Esophagus muscularis mucosa (tissue), 4 donors: ENCODE results near the gene TRDMT1. TPM values are rescaled to one million over a fixed set of nuclear protein-coding genes. Genes with fewer than 3 reads are reported as not detected.

Source experiments
- DNase-seq: peaks from one replicate; pipeline ENCODE4 v3.0.0-alpha.2; 2017; ENCODE audit errors: extremely low spot score
- H3K27ac ChIP-seq, 4 donors: fragments of 200-600 bp; sonication (generic); replicated peaks in 1 of 4; 1 replicate in 3 of 4; 2 replicates in 1 of 4; pipeline ENCODE4 v1.5.1; 2016 to 2019; ENCODE audit warnings: mild to moderate bottlenecking in 1 of 4
- H3K27me3 ChIP-seq, 4 donors: fragments of 200-600 bp; sonication (generic); one replicate each; pipeline versions ENCODE4 v1.5.1 to v1.6.0; 2016 to 2019
- H3K36me3 ChIP-seq, 4 donors: fragments of 200-600 bp; sonication (generic); one replicate each; pipeline ENCODE4 v1.5.1; 2016 to 2019
- H3K4me1 ChIP-seq, 4 donors: fragments of 200-600 bp; sonication (generic); one replicate each; pipeline ENCODE4 v1.5.1; 2016 to 2019
- H3K4me3 ChIP-seq, 4 donors: fragments of 200-600 bp; sonication (generic); 1 replicate in 2 of 4; 2 replicates in 2 of 4; pipeline ENCODE4 v1.5.1; 2016 to 2019; ENCODE audit warnings: mild to moderate bottlenecking in 4 of 4, moderate library complexity in 1 of 4
- H3K9me3 ChIP-seq, 4 donors: fragments of 200-600 bp; sonication (generic); 1 replicate in 3 of 4; 2 replicates in 1 of 4; pipeline ENCODE4 v1.5.1; 2016 to 2019
- CTCF ChIP-seq, 3 experiments: fragments of 200-600 bp in 2 of 3; fragments of 450-650 bp in 1 of 3; sonication (generic) in 2 of 3; IDR thresholded peaks; one replicate each; pipeline ENCODE4 v1.5.1; 2017 to 2019; ENCODE audit warnings: antibody characterized with exemption in 3 of 3, mild to moderate bottlenecking in 2 of 3, moderate library complexity in 1 of 3
- EP300 ChIP-seq: sonication (generic); formaldehyde crosslinking; IDR thresholded peaks from one replicate; pipeline ENCODE4 v1.6.1; 2017; ENCODE audit warnings: antibody characterized with exemption
- POLR2A ChIP-seq: fragments of 450-650 bp; IDR thresholded peaks from one replicate; pipeline ENCODE4 v1.6.1; 2017; ENCODE audit warnings: antibody characterized with exemption, moderate library complexity, mild to moderate bottlenecking, low read depth
- POLR2AphosphoS5 ChIP-seq, 2 donors: sonication (generic); formaldehyde crosslinking; IDR thresholded peaks; one replicate each; pipeline ENCODE4 v1.6.1; 2017; ENCODE audit warnings: antibody characterized with exemption in 2 of 2
- WGBS: methylation state at CpG from one replicate; pipeline ENCODE4 v1.1.5; 2018; 5-methylcytosine and 5-hydroxymethylcytosine counted together
- intact Hi-C: fragments of 100-400 bp; cut with DNase I; formaldehyde crosslinking; loops from one replicate; pipeline ENCODE4 v1.15.1; 2023
- total RNA-seq, 4 donors: library from RNA; depleted of rRNA; stranded (reverse); fragments of >200 nt; gene quantifications; one replicate each; pipeline versions ENCODE4 v1.1.0 to v1.2.1, GENCODE V29; 2016

Gene TRDMT1
- total RNA-seq, 4 donors from 2014 or later = 4.8 to 5.8 (median 5.5) TPM

GRCh38 chr10:17181751-17182150 lies 19.7 kb downstream of the TRDMT1 start:
- 97% methylated on average over 3 of the region's 3 CpGs for WGBS
- Histone ChIP-seq H3K4me3 (no peak overlapping the region), H3K9me3 (no peaks in the 10 kb centered on the region), H3K27me3 (no peaks in the 10 kb centered on the region), H3K27ac (no peak overlapping the region), H3K36me3 (no peaks in the 10 kb centered on the region), H3K4me1 (peaks cover 0 to 5% (median 0%) of the 10 kb centered on the region in 4 donors)
- no peak for DNase-seq
- intact Hi-C loops = no loop called here
- no peak for TF ChIP-seq EP300
- TF ChIP-seq POLR2A = no peak
- no peak for TF ChIP-seq POLR2AphosphoS5 (IDR thresholded peaks at IDR 0.05)
- TF ChIP-seq CTCF (IDR thresholded peaks at IDR 0.05) = no peak

GRCh38 chr10:17181110-17181509 lies 20.4 kb downstream of the TRDMT1 start:
- Histone ChIP-seq H3K27ac (no peak overlapping the region), H3K9me3 (no peaks in the 10 kb centered on the region), H3K36me3 (no peaks in the 10 kb centered on the region), H3K27me3 (no peaks in the 10 kb centered on the region), H3K4me3 (no peak overlapping the region), H3K4me1 (peaks cover 0 to 5% (median 0%) of the 10 kb centered on the region in 4 donors)
- TF ChIP-seq POLR2AphosphoS5 (IDR thresholded peaks at IDR 0.05) = no peak
- no peak for TF ChIP-seq CTCF (IDR thresholded peaks at IDR 0.05)
- no peak for TF ChIP-seq POLR2A
- no peak for TF ChIP-seq EP300
- intact Hi-C loops = no loop called here
- WGBS = 83% methylated on average over 5 of the region's 5 CpGs
- no peak for DNase-seq

GRCh38 chr10:17179002-17179401 lies 22.5 kb downstream of the TRDMT1 start:
- Histone ChIP-seq H3K27ac (no peak overlapping the region), H3K4me1 (peaks cover 0 to 5% (median 0%) of the 10 kb centered on the region in 4 donors), H3K9me3 (no peaks in the 10 kb centered on the region), H3K36me3 (no peaks in the 10 kb centered on the region), H3K27me3 (no peaks in the 10 kb centered on the region), H3K4me3 (no peak overlapping the region)
- WGBS = 57% methylated on average over 3 of the region's 3 CpGs
- intact Hi-C loops = no loop called here
- TF ChIP-seq EP300 (no peak), POLR2AphosphoS5 (IDR thresholded peaks at IDR 0.05) (no peak), POLR2A (no peak), CTCF (IDR thresholded peaks at IDR 0.05) (no peak)
- no peak for DNase-seq

GRCh38 chr10:17178006-17178405 lies 23.5 kb downstream of the TRDMT1 start:
- 94% methylated on average over 1 of the region's 1 CpG for WGBS
- DNase-seq = no peak
- TF ChIP-seq POLR2AphosphoS5 (IDR thresholded peaks at IDR 0.05) = no peak
- TF ChIP-seq EP300 = no peak
- TF ChIP-seq CTCF (IDR thresholded peaks at IDR 0.05) = no peak
- no peak for TF ChIP-seq POLR2A

GRCh38 chr10:17177014-17177413 lies 24.5 kb downstream of the TRDMT1 start:
- 100% methylated on average over 1 of the region's 1 CpG for WGBS
- intact Hi-C loops = no loop called here

More at GRCh38 chr10:17178006-17178405, 23.5 kb downstream of the TRDMT1 start:
- intact Hi-C loops = no loop called here
- H3K27ac ChIP-seq = no peak overlapping the region
- no peaks in the 10 kb centered on the region for H3K9me3 ChIP-seq
- H3K4me1 ChIP-seq = peaks cover 0 to 5% (median 0%) of the 10 kb centered on the region in 4 donors
- no peak overlapping the region for H3K4me3 ChIP-seq
- no peaks in the 10 kb centered on the region for H3K27me3 ChIP-seq
- no peaks in the 10 kb centered on the region for H3K36me3 ChIP-seq

More at GRCh38 chr10:17177014-17177413, 24.5 kb downstream of the TRDMT1 start:
- H3K36me3 ChIP-seq = no peaks in the 10 kb centered on the region
- no peaks in the 10 kb centered on the region for H3K9me3 ChIP-seq
- no peak for DNase-seq
- no peak for TF ChIP-seq CTCF (IDR thresholded peaks at IDR 0.05)
- no peak for TF ChIP-seq POLR2A
- H3K27me3 ChIP-seq = no peaks in the 10 kb centered on the region
- H3K27ac ChIP-seq = no peak overlapping the region
- H3K4me1 ChIP-seq = peaks cover 0 to 5% (median 0%) of the 10 kb centered on the region in 4 donors
- no peak overlapping the region for H3K4me3 ChIP-seq
